ENCODE data around the gene SLC4A3. TPM values are rescaled to one million over a fixed set of nuclear protein-coding genes. Genes with fewer than 3 reads are reported as not detected.
A peak's percentile ranks its signal among the peaks of the same experiment; 100 is the strongest.

Gene SLC4A3
- total and polyA plus RNA-seq, 2 of the 13 experiments (the other 11 are each of a cell fraction or from before 2014, with no cell fraction given) = 0.18 to 0.95 TPM

DNA sequence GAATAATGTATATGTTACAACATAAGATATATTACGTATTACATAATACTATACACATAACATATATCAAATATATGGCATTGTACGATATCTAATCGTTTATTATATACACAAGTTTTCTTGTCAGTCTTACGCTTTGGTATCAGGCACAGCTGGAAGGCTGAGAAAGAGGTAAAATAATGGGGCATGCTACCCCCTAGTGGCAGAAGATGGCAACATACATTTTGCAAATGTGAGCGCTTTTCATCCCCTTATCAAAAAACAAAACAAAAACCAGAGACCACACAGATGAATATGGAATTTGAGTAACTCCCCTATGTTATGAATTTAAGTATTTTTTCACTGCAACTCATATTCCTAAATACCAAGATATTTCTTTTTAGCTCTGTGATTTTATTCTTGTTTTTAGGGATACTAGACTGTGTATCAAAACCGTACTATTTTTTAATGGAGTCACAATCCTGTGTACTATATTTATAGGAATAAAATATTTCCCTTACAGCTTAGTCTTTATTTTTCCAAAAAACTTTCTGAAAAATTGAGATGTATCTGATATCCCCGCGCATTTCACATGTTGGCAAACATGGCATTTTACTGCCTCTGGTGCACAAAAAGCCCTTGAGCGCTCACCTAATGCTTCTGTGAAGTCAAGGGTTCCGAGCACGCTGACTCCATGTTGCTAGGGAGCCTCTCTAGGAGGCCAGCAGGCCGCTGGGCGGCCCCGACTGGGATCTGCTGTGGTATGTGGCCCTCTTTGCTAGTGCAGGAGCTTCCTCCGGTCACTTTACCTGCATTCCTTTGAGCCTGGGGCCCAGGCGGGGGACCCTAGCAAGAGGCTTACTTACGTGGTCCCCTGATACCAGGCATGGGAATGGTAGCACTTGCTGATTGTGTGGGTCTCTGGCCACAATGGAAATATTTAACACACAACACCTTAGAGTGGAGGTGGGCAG is 62.5 kb downstream of the SLC4A3 start:
- in situ Hi-C loops (cut with HindIII; ENCODE audit: extremely low pct_ligation_motif_present, low pct_unique_long_range_greater_than_20kb) = no loop called here
- DNase-seq (ENCODE audit: low spot score) = peak; percentile 51
- peaks cover 0 to 41% of the 10 kb centered on the region in 2 experiments; a peak in 3 of 5 replicates for H3K27me3 ChIP-seq (ENCODE audit: control insufficient read depth in 1 of 2, insufficient read depth in 2 of 2, low read length in 2 of 2)
- ChIA-PET POLR2A (no interaction called here), CTCF (ENCODE audit: low intra/inter-chr PET ratio, low total read pairs) (interaction anchor here (0.7 to 3.2 kb wide), 4 partner anchors 48 to 214 kb away, joined by 3 to 20 read pairs (median 4); partner anchors contain the start of genes CHPF and TMEM198)
- ATAC-seq = 0 out of 3 replicates have a peak, but pooled peaks have one; percentile 14
- WGBS (ENCODE audit: low lambda C conversion rate) = 34% methylated on average over 16 of the region's 17 CpGs
- no TSS peak for BruUV-seq (replicated peaks)
- intact Hi-C loops (cut with micrococcal nuclease; ENCODE audit: unreplicated experiment) = loop anchor here (1.0 to 2.0 kb wide), 2 partner anchors 47 to 148 kb away; no protein-coding TSS in a partner anchor
- no peaks in the 10 kb centered on the region for H3K9me3 ChIP-seq (ENCODE audit: low read length)
- H3K36me3 ChIP-seq (replicated peaks in 1 of 2; ENCODE audit: control insufficient read depth in 1 of 2, insufficient read depth in 2 of 2, low read length in 2 of 2) = no peaks in the 10 kb centered on the region
- H3K9ac ChIP-seq (ENCODE audit: insufficient read depth, low read depth, low read length) = no peak overlapping the region
- no peak overlapping the region for H3K4me3 ChIP-seq (replicated peaks in 1 of 3; ENCODE audit: insufficient read depth in 1 of 3, low read depth in 2 of 3, low read length in 3 of 3)
- H4K20me1 ChIP-seq (ENCODE audit: insufficient read depth, low read length) = no peaks in the 10 kb centered on the region
- FAIRE-seq = peak; percentile 72
- H3K4me1 ChIP-seq (ENCODE audit: insufficient read depth, low read length) = peaks cover 34% of the 10 kb centered on the region
- H3K4me2 ChIP-seq (ENCODE audit: low read depth, low read length) = no peak overlapping the region
- no peak overlapping the region for H3K27ac ChIP-seq (ENCODE audit: extremely low read length, insufficient read depth, low read length)
- TF ChIP-seq, protein P1, sequence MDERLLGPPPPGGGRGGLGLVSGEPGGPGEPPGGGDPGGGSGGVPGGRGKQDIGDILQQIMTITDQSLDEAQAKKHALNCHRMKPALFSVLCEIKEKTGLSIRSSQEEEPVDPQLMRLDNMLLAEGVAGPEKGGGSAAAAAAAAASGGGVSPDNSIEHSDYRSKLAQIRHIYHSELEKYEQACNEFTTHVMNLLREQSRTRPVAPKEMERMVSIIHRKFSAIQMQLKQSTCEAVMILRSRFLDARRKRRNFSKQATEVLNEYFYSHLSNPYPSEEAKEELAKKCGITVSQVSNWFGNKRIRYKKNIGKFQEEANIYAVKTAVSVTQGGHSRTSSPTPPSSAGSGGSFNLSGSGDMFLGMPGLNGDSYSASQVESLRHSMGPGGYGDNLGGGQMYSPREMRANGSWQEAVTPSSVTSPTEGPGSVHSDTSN (CRISPR knock-in tag; IDR thresholded peaks at IDR 0.05) = no peak
- no peak for TF ChIP-seq ZNF891 (CRISPR knock-in tag; IDR thresholded peaks at IDR 0.05)
- TF ChIP-seq SMC3 (IDR thresholded peaks at IDR 0.05; ENCODE audit: low read length) = peak; percentile 47
- TF ChIP-seq, protein P2, sequence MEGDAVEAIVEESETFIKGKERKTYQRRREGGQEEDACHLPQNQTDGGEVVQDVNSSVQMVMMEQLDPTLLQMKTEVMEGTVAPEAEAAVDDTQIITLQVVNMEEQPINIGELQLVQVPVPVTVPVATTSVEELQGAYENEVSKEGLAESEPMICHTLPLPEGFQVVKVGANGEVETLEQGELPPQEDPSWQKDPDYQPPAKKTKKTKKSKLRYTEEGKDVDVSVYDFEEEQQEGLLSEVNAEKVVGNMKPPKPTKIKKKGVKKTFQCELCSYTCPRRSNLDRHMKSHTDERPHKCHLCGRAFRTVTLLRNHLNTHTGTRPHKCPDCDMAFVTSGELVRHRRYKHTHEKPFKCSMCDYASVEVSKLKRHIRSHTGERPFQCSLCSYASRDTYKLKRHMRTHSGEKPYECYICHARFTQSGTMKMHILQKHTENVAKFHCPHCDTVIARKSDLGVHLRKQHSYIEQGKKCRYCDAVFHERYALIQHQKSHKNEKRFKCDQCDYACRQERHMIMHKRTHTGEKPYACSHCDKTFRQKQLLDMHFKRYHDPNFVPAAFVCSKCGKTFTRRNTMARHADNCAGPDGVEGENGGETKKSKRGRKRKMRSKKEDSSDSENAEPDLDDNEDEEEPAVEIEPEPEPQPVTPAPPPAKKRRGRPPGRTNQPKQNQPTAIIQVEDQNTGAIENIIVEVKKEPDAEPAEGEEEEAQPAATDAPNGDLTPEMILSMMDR (CRISPR knock-in tag; IDR thresholded peaks at IDR 0.05) = peak; percentile 81
- TF ChIP-seq, protein P3, sequence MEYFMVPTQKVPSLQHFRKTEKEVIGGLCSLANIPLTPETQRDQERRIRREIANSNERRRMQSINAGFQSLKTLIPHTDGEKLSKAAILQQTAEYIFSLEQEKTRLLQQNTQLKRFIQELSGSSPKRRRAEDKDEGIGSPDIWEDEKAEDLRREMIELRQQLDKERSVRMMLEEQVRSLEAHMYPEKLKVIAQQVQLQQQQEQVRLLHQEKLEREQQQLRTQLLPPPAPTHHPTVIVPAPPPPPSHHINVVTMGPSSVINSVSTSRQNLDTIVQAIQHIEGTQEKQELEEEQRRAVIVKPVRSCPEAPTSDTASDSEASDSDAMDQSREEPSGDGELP (IDR thresholded peaks at IDR 0.05; ENCODE audit: borderline replicate concordance, low read depth) = peak; percentile 22; the same call in 1 of the 2 replicates
- 0 out of 2 replicates have a peak, but pooled peaks have one; percentile 29 for TF ChIP-seq RAD21 (CRISPR knock-in tag; IDR thresholded peaks at IDR 0.05)
- no peak for TF ChIP-seq ZNF619 (CRISPR knock-in tag; IDR thresholded peaks at IDR 0.05)
- TF ChIP-seq SP140L (CRISPR knock-in tag; IDR thresholded peaks at IDR 0.05; ENCODE audit: borderline replicate concordance) = 0 out of 2 replicates have a peak, but pooled peaks have one; percentile 51
- TF ChIP-seq STAG1 (CRISPR knock-in tag; IDR thresholded peaks at IDR 0.05) = peak; percentile 79
- no peak overlapping the region for H2AFZ ChIP-seq (ENCODE audit: low read length)
- no peaks in the 10 kb centered on the region for H3K79me2 ChIP-seq (ENCODE audit: insufficient read depth, low read length)
